ENCODE data around the gene FAF1. TPM values are rescaled to one million over a fixed set of nuclear protein-coding genes. Genes with fewer than 3 reads are reported as not detected.

Gene FAF1
- total and polyA plus RNA-seq, 2 donors (not counting 1 experiment from before 2014, with no cell fraction given) = 39.6 to 40.0 TPM

GRCh38 chr1:50631161-50631560, 328.9 kb downstream of the FAF1 start:
- H3K9ac ChIP-seq (ENCODE audit: insufficient read depth, low read length) = no peak overlapping the region
- H3K36me3 ChIP-seq (ENCODE audit: control insufficient read depth, insufficient read depth, low read length) = no peaks in the 10 kb centered on the region
- no peaks in the 10 kb centered on the region for H4K20me1 ChIP-seq (ENCODE audit: control insufficient read depth, extremely low read depth, insufficient read depth, low read length)
- no peak overlapping the region for H2AFZ ChIP-seq (ENCODE audit: low read length)
- no peak overlapping the region for H3K4me2 ChIP-seq (ENCODE audit: extremely low read depth, insufficient read depth, low read length)
- H3K4me3 ChIP-seq (replicated peaks in 1 of 4; ENCODE audit: control extremely low read depth in 1 of 4, insufficient read depth in 1 of 4, low read depth in 3 of 4, low read length in 4 of 4) = no peak overlapping the region
- H3K27ac ChIP-seq (ENCODE audit: insufficient read depth, low read length) = no peak overlapping the region
- TF ChIP-seq EZH2 (IDR thresholded peaks at IDR 0.05; ENCODE audit: low read length, missing control alignments) = no peak
- DNase-seq (ENCODE audit: low read depth in 2 of 2) = no peak
- no peaks in the 10 kb centered on the region for H3K4me1 ChIP-seq (ENCODE audit: control insufficient read depth, extremely low read depth, insufficient read depth, low read length)
- no peaks in the 10 kb centered on the region for H3K9me3 ChIP-seq (ENCODE audit: control insufficient read depth, insufficient read depth, low read depth, low read length)
- H3K27me3 ChIP-seq (ENCODE audit: control insufficient read depth, insufficient read depth, low read length) = no peaks in the 10 kb centered on the region
- H3K79me2 ChIP-seq (ENCODE audit: control insufficient read depth, insufficient read depth, low read length) = no peaks in the 10 kb centered on the region

- H3K27me3 ChIP-seq (ENCODE audit: control insufficient read depth, insufficient read depth, low read length) = no peaks in the 10 kb centered on the region
Observed at GRCh38 chr1:50622259-50622658, 337.8 kb downstream of the FAF1 start.

GRCh38 chr1:50620680-50621329, 339.3 kb downstream of the FAF1 start:
- no peak overlapping the region for H3K4me2 ChIP-seq (ENCODE audit: extremely low read depth, insufficient read depth, low read length)
- no peaks in the 10 kb centered on the region for H3K79me2 ChIP-seq (ENCODE audit: control insufficient read depth, insufficient read depth, low read length)
- H3K9me3 ChIP-seq (ENCODE audit: control insufficient read depth, insufficient read depth, low read depth, low read length) = no peaks in the 10 kb centered on the region
- peak; percentile 39 to 67 for TF ChIP-seq CTCF (conservative IDR thresholded peaks at IDR 0.05 in 1 of 2, IDR thresholded peaks at IDR 0.05 in 1 of 2; ENCODE audit: low read depth in 1 of 2, low read length in 2 of 2)
- TF ChIP-seq EZH2 (IDR thresholded peaks at IDR 0.05; ENCODE audit: low read length, missing control alignments) = no peak
- no peaks in the 10 kb centered on the region for H3K4me1 ChIP-seq (ENCODE audit: control insufficient read depth, extremely low read depth, insufficient read depth, low read length)
- H3K36me3 ChIP-seq (ENCODE audit: control insufficient read depth, insufficient read depth, low read length) = no peaks in the 10 kb centered on the region
- no peaks in the 10 kb centered on the region for H4K20me1 ChIP-seq (ENCODE audit: control insufficient read depth, extremely low read depth, insufficient read depth, low read length)
- H3K9ac ChIP-seq (ENCODE audit: insufficient read depth, low read length) = no peak overlapping the region
- no peak overlapping the region for H3K27ac ChIP-seq (ENCODE audit: insufficient read depth, low read length)
- no peak overlapping the region for H2AFZ ChIP-seq (ENCODE audit: low read length)
- H3K27me3 ChIP-seq (ENCODE audit: control insufficient read depth, insufficient read depth, low read length) = no peaks in the 10 kb centered on the region
- H3K4me3 ChIP-seq (replicated peaks in 1 of 4; ENCODE audit: control extremely low read depth in 1 of 4, insufficient read depth in 1 of 4, low read depth in 3 of 4, low read length in 4 of 4) = no peak overlapping the region
- DNase-seq (ENCODE audit: low read depth in 2 of 2) = peak; percentile 37 to 56

More at GRCh38 chr1:50622259-50622658, 337.8 kb downstream of the FAF1 start:
- H3K27ac ChIP-seq (ENCODE audit: insufficient read depth, low read length) = no peak overlapping the region
- no peak for DNase-seq (ENCODE audit: low read depth in 2 of 2)
- H3K79me2 ChIP-seq (ENCODE audit: control insufficient read depth, insufficient read depth, low read length) = no peaks in the 10 kb centered on the region
- no peak overlapping the region for H3K4me2 ChIP-seq (ENCODE audit: extremely low read depth, insufficient read depth, low read length)
- H3K4me1 ChIP-seq (ENCODE audit: control insufficient read depth, extremely low read depth, insufficient read depth, low read length) = no peaks in the 10 kb centered on the region
- TF ChIP-seq CTCF (conservative IDR thresholded peaks at IDR 0.05 in 1 of 2, IDR thresholded peaks at IDR 0.05 in 1 of 2; ENCODE audit: low read depth in 1 of 2, low read length in 2 of 2) (no peak), EZH2 (IDR thresholded peaks at IDR 0.05; ENCODE audit: low read length, missing control alignments) (no peak)
- no peaks in the 10 kb centered on the region for H4K20me1 ChIP-seq (ENCODE audit: control insufficient read depth, extremely low read depth, insufficient read depth, low read length)
- no peak overlapping the region for H2AFZ ChIP-seq (ENCODE audit: low read length)
- H3K9ac ChIP-seq (ENCODE audit: insufficient read depth, low read length) = no peak overlapping the region
- no peak overlapping the region for H3K4me3 ChIP-seq (replicated peaks in 1 of 4; ENCODE audit: control extremely low read depth in 1 of 4, insufficient read depth in 1 of 4, low read depth in 3 of 4, low read length in 4 of 4)
- H3K36me3 ChIP-seq (ENCODE audit: control insufficient read depth, insufficient read depth, low read length) = no peaks in the 10 kb centered on the region
- H3K9me3 ChIP-seq (ENCODE audit: control insufficient read depth, insufficient read depth, low read depth, low read length) = no peaks in the 10 kb centered on the region
